Glutamatergic neuron (in vitro differentiated cells): ENCODE data around the gene SEMA6B. TPM values are rescaled to one million over a fixed set of nuclear protein-coding genes. Genes with fewer than 3 reads are reported as not detected.

ENCODE experiments used
- DNase-seq: peaks from one replicate; pipeline ENCODE4 v3.0.0; 2022
- H3K27ac Mint-ChIP-seq: one replicate; pipeline ENCODE4 v1.8.0; 2020; ENCODE audit warnings: mild to moderate bottlenecking, mixed read lengths, inconsistent platforms; ENCODE audit not compliant: unreplicated experiment
- H3K27me3 Mint-ChIP-seq: one replicate; pipeline ENCODE4 v1.8.0; 2020; ENCODE audit warnings: mild to moderate bottlenecking, moderate library complexity, mixed read lengths, inconsistent platforms; ENCODE audit not compliant: unreplicated experiment
- H3K36me3 Mint-ChIP-seq: one replicate; pipeline ENCODE4 v1.8.0; 2020; ENCODE audit warnings: mild to moderate bottlenecking, mixed read lengths, inconsistent platforms; ENCODE audit not compliant: unreplicated experiment
- H3K4me1 Mint-ChIP-seq: one replicate; pipeline ENCODE4 v1.8.0; 2020; ENCODE audit warnings: mild to moderate bottlenecking, low read depth, mixed read lengths, inconsistent platforms; ENCODE audit not compliant: unreplicated experiment
- H3K4me3 Mint-ChIP-seq: one replicate; pipeline ENCODE4 v1.8.0; 2020; ENCODE audit warnings: mild to moderate bottlenecking, mixed read lengths, inconsistent platforms; ENCODE audit not compliant: unreplicated experiment
- H3K9me3 Mint-ChIP-seq: one replicate; pipeline ENCODE4 v1.8.0; 2020; ENCODE audit warnings: mild to moderate bottlenecking, moderate library complexity, mixed read lengths, inconsistent platforms; ENCODE audit not compliant: unreplicated experiment
- total RNA-seq: library from RNA; stranded (reverse); fragmentation: NEBNext Ultra II Directional; extraction: Animal tissue kit (Norgen Biotek cat#: 25700); gene quantifications from one replicate; pipeline ENCODE4 v1.2.1, GENCODE V29; 2021; ENCODE audit not compliant: unreplicated experiment
- TF ChIP-seq, protein P1 (sequence below): fragments of 200-600 bp; sonication (generic); IDR thresholded peaks from one replicate; pipeline ENCODE4 v1.5.0; 2021; ENCODE audit not compliant: partially characterized antibody, unreplicated experiment

SEMA6B gene
- total RNA-seq, 1 donor from 2014 or later, result 234 TPM

DNA sequence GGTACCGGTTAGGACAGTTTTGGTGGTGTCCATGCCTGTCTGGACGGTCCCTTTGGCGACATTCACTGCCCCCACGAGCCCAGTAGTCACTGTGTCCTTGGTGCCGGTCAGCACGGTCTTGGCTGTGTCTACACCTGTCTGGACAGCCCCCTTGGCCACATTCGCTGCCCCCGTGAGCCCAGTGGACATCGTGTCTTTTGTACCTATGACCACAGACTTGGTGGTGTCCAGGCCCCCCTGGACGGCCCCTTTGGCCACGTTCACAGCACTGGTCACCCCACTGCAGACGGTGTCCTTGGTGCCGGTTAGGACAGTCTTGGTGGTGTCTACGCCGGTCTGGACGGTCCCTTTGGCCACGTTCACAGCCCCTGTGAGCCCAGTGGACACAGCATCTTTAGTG lies 47.4 kb downstream of the SEMA6B start:
- no peaks in the 10 kb centered on the region for H3K9me3 Mint-ChIP-seq

DNA sequence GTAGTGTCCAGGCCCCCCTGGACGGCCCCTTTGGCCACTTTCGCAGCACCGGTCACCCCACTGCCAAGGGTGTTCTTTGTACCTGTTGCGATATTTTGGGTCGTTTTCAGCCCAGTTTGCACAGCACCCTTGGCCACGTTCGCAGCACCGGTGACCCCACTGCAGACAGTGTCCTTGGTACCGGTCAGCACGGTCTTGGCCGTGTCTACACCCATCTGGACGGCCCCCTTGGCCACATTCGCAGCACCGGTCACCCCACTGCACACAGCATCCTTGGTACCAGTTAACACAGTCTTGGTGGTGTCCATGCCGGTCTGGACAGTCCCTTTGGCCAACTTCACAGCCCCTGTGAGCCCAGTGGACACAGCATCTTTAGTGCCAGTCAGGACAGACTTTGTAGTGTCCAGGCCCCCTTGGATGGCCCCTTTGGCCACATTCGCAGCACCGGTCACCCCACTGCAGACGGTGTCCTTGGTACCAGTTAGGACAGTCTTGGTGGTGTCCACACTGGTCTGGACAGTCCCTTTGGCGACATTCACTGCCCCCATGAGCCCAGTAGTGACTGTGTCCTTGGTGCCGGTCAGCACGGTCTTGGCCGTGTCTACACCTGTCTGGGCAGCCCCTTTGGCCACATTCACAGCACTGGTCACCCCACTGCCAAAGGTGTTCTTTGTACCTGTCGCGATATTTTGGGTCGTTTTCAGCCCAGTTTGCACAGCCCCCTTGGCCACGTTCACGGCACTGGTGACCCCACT lies 48.0 kb downstream of the SEMA6B start:
- Mint-ChIP-seq H3K27me3 (peaks cover 6% of the 10 kb centered on the region), H3K27ac (no peak overlapping the region), H3K9me3 (no peaks in the 10 kb centered on the region), H3K4me3 (no peak overlapping the region), H3K36me3 (no peaks in the 10 kb centered on the region), H3K4me1 (no peaks in the 10 kb centered on the region)
- TF ChIP-seq, protein P1, sequence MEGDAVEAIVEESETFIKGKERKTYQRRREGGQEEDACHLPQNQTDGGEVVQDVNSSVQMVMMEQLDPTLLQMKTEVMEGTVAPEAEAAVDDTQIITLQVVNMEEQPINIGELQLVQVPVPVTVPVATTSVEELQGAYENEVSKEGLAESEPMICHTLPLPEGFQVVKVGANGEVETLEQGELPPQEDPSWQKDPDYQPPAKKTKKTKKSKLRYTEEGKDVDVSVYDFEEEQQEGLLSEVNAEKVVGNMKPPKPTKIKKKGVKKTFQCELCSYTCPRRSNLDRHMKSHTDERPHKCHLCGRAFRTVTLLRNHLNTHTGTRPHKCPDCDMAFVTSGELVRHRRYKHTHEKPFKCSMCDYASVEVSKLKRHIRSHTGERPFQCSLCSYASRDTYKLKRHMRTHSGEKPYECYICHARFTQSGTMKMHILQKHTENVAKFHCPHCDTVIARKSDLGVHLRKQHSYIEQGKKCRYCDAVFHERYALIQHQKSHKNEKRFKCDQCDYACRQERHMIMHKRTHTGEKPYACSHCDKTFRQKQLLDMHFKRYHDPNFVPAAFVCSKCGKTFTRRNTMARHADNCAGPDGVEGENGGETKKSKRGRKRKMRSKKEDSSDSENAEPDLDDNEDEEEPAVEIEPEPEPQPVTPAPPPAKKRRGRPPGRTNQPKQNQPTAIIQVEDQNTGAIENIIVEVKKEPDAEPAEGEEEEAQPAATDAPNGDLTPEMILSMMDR, result no peak
- DNase-seq, result no peak

More for the DNA sequence above, 47.4 kb downstream of the SEMA6B start:
- no peak overlapping the region for H3K4me3 Mint-ChIP-seq
- H3K4me1 Mint-ChIP-seq, result no peaks in the 10 kb centered on the region
- TF ChIP-seq, protein P1, result no peak
- no peak for DNase-seq
- no peak overlapping the region for H3K27ac Mint-ChIP-seq
- peaks cover 6% of the 10 kb centered on the region for H3K27me3 Mint-ChIP-seq
- no peaks in the 10 kb centered on the region for H3K36me3 Mint-ChIP-seq

DNA sequence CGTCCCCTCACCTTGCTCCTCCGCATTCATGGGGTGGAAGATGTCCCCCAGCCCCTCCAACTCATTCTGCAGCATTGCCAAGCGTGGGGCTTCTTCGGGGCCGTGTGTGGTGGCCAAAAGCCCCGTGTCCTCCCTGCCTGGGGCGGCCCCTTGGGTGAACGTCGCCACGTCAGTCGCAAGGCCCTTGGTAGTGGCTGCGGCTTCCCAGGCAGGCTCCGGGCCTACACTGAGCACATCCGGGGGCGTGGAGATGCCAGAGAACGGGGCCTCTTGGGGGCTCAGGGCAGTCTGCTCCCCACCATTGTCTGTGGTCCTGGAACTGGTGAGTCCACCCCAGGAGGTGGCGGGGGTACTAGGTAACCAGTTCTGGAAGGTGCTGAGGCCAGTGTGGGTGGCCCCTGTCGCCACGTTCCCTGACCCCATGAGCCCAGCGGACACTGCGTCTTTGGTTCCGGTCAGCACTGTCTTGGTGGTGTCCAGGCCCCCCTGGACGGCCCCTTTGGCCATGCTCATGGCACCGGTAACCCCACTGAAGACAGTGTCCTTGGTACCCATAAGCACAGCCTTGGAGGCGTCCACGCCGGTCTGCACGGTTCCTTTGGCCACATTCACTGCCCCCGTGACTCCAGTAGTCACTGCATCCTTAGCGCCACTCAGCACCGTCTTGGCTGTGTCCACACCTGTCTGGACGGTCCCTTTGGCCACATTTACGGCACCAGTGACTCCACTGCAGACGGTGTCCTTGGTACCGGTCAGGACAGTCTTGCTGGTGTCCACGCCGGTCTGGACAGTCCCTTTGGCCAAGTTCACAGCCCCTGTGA lies 48.8 kb downstream of the SEMA6B start:
- H3K9me3 Mint-ChIP-seq, result peaks cover 3% of the 10 kb centered on the region
- peaks cover 3% of the 10 kb centered on the region for H3K4me1 Mint-ChIP-seq
- TF ChIP-seq, protein P1, result no peak
- DNase-seq, result no peak
- no peak overlapping the region for H3K27ac Mint-ChIP-seq
- H3K36me3 Mint-ChIP-seq, result no peaks in the 10 kb centered on the region
- H3K27me3 Mint-ChIP-seq, result peaks cover 10% of the 10 kb centered on the region
- H3K4me3 Mint-ChIP-seq, result no peak overlapping the region

DNA sequence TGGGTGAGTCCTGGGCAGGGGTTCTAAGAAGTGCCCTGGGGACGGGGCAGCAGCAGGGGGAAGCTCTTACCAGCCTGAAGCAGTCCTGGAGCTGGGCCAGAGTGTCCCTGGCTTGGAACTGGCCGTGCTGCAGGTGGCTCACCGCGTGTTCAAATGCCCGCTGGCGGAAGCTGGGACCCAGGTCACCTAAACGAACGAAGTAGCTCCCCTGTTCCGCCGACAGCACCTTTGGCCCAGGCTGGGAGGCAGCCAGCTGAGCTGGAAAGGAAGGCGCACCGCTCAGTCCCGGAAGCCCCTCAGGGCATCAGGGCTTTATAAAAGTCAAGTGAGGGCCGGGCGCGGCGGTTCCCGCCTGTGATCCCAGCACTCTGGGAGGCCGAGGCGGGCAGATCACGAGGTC lies 50.8 kb downstream of the SEMA6B start:
- no peak overlapping the region for H3K27ac Mint-ChIP-seq
- TF ChIP-seq, protein P1, result no peak
- DNase-seq, result no peak
- H3K9me3 Mint-ChIP-seq, result peaks cover 3% of the 10 kb centered on the region
- H3K36me3 Mint-ChIP-seq, result no peaks in the 10 kb centered on the region
- H3K4me3 Mint-ChIP-seq, result no peak overlapping the region
- H3K4me1 Mint-ChIP-seq, result peaks cover 3% of the 10 kb centered on the region
- H3K27me3 Mint-ChIP-seq, result peaks cover 14% of the 10 kb centered on the region

DNA sequence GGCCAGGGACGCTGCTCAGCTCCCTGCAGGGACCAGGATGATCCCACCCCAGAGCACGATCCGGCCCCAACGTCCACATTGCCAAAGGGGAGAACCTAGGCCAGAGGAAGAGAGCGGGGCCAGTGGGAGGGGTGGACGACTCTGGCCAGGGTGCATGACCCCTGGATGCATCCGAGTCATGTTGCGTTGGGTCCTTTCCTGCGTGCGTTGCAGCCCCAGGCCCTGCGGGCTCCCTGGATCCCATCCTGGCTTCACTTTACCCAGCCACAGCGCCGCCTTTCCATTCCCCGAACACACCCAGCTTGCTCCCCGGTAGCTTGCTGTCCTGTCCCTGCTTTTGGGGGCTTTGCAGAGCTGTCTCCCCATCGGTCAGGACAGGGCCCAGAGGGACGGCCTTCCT lies 51.7 kb downstream of the SEMA6B start:
- TF ChIP-seq, protein P1, result no peak
- H3K4me3 Mint-ChIP-seq, result no peak overlapping the region
- peaks cover 16% of the 10 kb centered on the region for H3K27me3 Mint-ChIP-seq
- no peaks in the 10 kb centered on the region for H3K36me3 Mint-ChIP-seq
- H3K4me1 Mint-ChIP-seq, result peaks cover 5% of the 10 kb centered on the region
- no peak overlapping the region for H3K27ac Mint-ChIP-seq
- H3K9me3 Mint-ChIP-seq, result peaks cover 3% of the 10 kb centered on the region
- DNase-seq, result no peak
